VCaP (cell line): ENCODE results near the gene LRRC2.
"Not testable (repeated sequence)": the region's sequence is repeated elsewhere in the genome, so short reads cannot be mapped to it uniquely, and the experiment has no call there.

Experiments used
- H3K27ac ChIP-seq: fragments of 450-650 bp; 2 replicates; pipeline ENCODE4 v1.5.1; 2017
- CTCF ChIP-seq: fragments of 450-650 bp; conservative IDR thresholded peaks from 2 replicates; pipeline ENCODE4 v1.5.1; 2017; ENCODE audit warnings: mild to moderate bottlenecking, moderate library complexity

LRRC2 gene

GRCh38 chr3:46549989-46550388 is 16.1 kb downstream of the LRRC2 start:
- H3K27ac ChIP-seq: no peak overlapping the region

GRCh38 chr3:46549408-46549904 is 16.6 kb downstream of the LRRC2 start:
- TF ChIP-seq CTCF: no peak
- H3K27ac ChIP-seq: no peak overlapping the region

More at GRCh38 chr3:46549989-46550388, 16.1 kb downstream of the LRRC2 start:
- no peak for TF ChIP-seq CTCF

- not testable (repeated sequence) for H3K27ac ChIP-seq
These were observed 17.5 kb downstream of the LRRC2 start for GRCh38 chr3:46548611-46549010.

- no peak overlapping the region for H3K27ac ChIP-seq
- TF ChIP-seq CTCF: no peak
These were observed 19.1 kb downstream of the LRRC2 start for GRCh38 chr3:46546896-46547440.

GRCh38 chr3:46545818-46546630 is 20.1 kb downstream of the LRRC2 start:
- H3K27ac ChIP-seq: no peak overlapping the region
- TF ChIP-seq CTCF: no peak

GRCh38 chr3:46544771-46545503 is 21.2 kb downstream of the LRRC2 start:
- H3K27ac ChIP-seq: no peak overlapping the region
- no peak for TF ChIP-seq CTCF

GRCh38 chr3:46542801-46543201 is 23.3 kb downstream of the LRRC2 start:
- H3K27ac ChIP-seq: no peak overlapping the region
- no peak for TF ChIP-seq CTCF
